ENCODE data around the gene CERS1.

The CERS1 gene

GRCh38 chr19:18878858-18879578 is 16.9 kb downstream of the CERS1 start:
- in situ Hi-C loops (cut with HindIII; ENCODE audit: low sequenced_read_pairs): no loop called here
- no peak for DNase-seq (ENCODE audit: low read depth)
- H3K4me3 ChIP-seq (ENCODE audit: low read depth, low read length): no peak overlapping the region
- TF ChIP-seq CTCF (IDR thresholded peaks at IDR 0.05; ENCODE audit: low read depth, low read length, missing control alignments): no peak

GRCh38 chr19:18878058-18878797 is 17.7 kb downstream of the CERS1 start:
- no peak overlapping the region for H3K4me3 ChIP-seq (ENCODE audit: low read depth, low read length)
- in situ Hi-C loops (cut with HindIII; ENCODE audit: low sequenced_read_pairs): no loop called here
- TF ChIP-seq CTCF (IDR thresholded peaks at IDR 0.05; ENCODE audit: low read depth, low read length, missing control alignments): no peak
- DNase-seq (ENCODE audit: low read depth): no peak

GRCh38 chr19:18876865-18877264 is 19.1 kb downstream of the CERS1 start:
- no peak for TF ChIP-seq CTCF (IDR thresholded peaks at IDR 0.05; ENCODE audit: low read depth, low read length, missing control alignments)
- no peak for DNase-seq (ENCODE audit: low read depth)
- in situ Hi-C loops (cut with HindIII; ENCODE audit: low sequenced_read_pairs): no loop called here
- H3K4me3 ChIP-seq (ENCODE audit: low read depth, low read length): no peak overlapping the region

- in situ Hi-C loops (cut with HindIII; ENCODE audit: low sequenced_read_pairs): no loop called here
- DNase-seq (ENCODE audit: low read depth): no peak
Measured at GRCh38 chr19:18875726-18876125, 20.2 kb downstream of the CERS1 start.

GRCh38 chr19:18871543-18871942 is 24.4 kb downstream of the CERS1 start:
- no peak for TF ChIP-seq CTCF (IDR thresholded peaks at IDR 0.05; ENCODE audit: low read depth, low read length, missing control alignments)
- H3K4me3 ChIP-seq (ENCODE audit: low read depth, low read length): no peak overlapping the region
- in situ Hi-C loops (cut with HindIII; ENCODE audit: low sequenced_read_pairs): loop anchor here (25.0 kb wide), 1 partner anchor 384 kb away; no protein-coding TSS in a partner anchor
- DNase-seq (ENCODE audit: low read depth): no peak

More at GRCh38 chr19:18875726-18876125, 20.2 kb downstream of the CERS1 start:
- no peak for TF ChIP-seq CTCF (IDR thresholded peaks at IDR 0.05; ENCODE audit: low read depth, low read length, missing control alignments)
- no peak overlapping the region for H3K4me3 ChIP-seq (ENCODE audit: low read depth, low read length)

- in situ Hi-C loops (cut with HindIII; ENCODE audit: low sequenced_read_pairs): loop anchor here (25.0 kb wide), 1 partner anchor 383 kb away; no protein-coding TSS in a partner anchor
- no peak for TF ChIP-seq CTCF (IDR thresholded peaks at IDR 0.05; ENCODE audit: low read depth, low read length, missing control alignments)
- H3K4me3 ChIP-seq (ENCODE audit: low read depth, low read length): no peak overlapping the region
- DNase-seq (ENCODE audit: low read depth): no peak
Measured at GRCh38 chr19:18870531-18871172, 25.3 kb downstream of the CERS1 start.

Measured in astrocyte of the cerebellum (primary cell).